COLO829 (cell line): ENCODE measurements around the gene INSIG1.

Experiments used
- DNase-seq: peaks from one replicate; pipeline ENCODE4 v3.0.0; 2012; ENCODE audit warnings: low spot score

INSIG1 gene

GRCh38 chr7:155266440-155266839 is 31.2 kb upstream of the INSIG1 start:
- no peak for DNase-seq

DNA sequence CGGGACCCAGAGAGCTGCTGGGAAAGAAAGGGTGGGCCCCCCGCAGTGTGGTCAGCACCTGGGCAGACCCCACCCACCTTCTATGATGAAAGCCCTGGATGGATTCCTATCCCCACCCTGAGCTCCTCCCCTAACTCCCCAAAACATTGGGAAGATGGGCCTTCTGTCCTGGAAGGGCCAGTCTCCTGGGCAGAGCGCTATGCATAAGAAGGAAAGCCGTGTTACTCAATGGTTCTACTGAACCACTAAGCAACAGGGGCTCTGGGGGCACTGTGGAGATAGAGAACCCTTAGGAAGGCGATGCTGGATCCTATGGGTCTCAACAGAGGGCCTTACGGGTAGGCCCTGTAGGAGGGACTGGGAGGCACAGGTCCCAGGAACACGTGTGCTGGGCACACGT is 30.7 kb upstream of the INSIG1 start:
- DNase-seq: no peak

GRCh38 chr7:155267436-155267835 is 30.2 kb upstream of the INSIG1 start:
- no peak for DNase-seq

DNA sequence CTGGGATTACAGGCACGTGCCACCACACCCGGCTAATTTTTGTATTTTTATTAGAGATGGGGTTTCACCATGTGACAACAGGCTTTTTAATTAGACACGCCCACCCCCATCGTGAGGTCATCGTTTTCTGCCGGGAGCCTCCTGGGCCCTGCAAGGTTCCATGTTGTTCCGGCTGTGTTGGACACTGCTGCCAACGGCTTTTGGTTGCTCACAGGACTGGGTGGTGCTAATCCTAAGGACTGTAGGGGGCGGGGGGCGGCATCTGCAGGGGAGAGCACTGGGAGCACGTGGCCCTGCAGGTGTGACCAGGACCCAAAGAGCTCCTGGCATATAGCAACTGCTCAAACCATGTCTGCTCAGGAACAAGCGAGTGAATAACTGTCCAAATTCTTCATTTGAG is 29.5 kb upstream of the INSIG1 start:
- no peak for DNase-seq

- DNase-seq: no peak
Observed at GRCh38 chr7:155268921-155269650, 28.6 kb upstream of the INSIG1 start.

DNA sequence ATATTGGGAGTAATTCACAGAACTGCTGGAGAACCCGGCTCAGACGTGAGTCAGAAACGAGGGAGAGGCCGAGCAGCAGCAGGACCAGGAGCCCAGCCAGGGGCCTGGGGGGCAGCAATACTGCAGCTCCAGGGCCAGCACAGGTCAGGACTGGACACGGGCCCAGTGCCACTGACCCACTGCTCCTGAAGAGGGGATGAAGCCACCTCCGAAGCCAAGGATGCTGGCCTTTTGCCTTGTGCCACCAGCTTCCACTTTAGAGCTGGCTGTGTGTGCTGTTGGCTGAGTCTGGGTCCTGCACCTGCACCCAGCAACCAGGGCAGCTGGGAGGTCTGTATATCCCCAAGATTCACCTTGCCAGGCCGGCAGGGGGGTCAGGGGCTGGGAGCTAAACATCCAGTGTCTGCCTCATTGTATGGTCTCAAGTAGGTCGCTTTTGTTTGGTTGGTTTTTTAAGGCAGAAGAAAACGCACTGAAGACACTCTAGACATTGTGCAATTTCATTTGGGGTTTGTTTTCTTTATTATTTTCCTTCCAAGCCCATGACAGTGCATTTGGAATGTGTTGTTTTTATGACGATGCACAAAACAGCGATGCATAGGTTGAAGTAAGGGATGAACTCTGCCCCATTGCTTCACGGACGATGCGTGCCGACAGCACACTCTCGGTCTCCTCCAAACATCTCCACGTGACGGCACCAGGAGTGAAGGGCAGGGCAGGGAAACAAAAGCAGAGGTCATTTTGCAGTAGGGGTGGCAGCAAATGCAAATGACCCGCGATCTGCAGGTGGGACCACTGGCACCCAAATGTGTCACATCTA is 27.7 kb upstream of the INSIG1 start:
- DNase-seq: no peak

DNA sequence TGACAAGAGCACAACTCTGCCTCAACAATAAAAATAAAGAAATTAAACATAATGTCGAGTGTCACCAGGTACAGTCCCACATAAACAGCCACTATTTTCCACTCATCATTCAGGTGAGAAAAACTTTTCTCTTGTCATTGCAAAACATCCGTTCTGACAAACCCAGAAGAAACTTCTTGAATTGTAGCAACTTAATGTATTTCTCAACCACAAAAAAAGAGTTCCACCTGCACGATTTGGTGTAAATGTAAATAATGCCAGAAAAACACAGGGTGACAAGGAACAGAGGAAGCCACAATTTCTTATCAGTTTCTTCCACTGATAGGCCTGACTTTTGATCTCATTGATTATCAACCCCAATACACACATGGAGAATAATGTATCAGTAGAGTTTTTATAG is 26.8 kb upstream of the INSIG1 start:
- no peak for DNase-seq

DNA sequence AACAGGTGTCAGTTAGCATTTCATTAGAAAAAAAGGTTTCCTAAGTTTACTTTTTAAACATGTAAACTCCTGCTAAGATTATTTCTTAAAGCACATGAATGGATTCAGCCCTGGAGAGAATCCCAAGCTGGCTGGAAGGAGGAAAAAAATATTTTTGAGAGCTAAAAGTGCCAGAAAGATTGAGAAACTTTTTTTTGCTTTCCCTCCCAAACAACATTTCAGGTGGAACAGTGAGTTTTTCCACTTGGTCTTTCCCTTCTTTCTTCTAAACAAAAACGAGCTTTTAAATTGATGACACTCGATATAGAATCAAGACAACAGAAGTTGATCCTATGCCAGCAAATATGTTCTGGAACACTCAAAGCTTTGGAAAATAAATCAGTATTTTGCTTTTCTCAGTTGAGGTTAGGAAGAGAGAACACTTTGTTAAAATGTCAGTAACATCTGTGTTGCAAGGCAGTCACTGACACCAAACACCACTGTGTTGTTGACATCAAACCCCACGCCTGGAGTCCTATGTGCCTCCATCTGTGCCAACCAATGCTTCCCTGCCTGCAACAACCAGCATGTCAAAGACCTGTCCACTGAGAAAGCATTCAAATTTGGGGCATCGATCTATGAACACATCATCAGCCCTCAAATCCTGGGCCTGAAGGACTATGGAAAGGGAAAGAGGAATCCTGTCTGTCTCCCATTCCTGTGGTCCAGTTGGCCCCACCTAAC is 22.9 kb upstream of the INSIG1 start:
- no peak for DNase-seq

- DNase-seq: no peak
Observed at GRCh38 chr7:155276042-155276799, 21.5 kb upstream of the INSIG1 start.

- DNase-seq: no peak
Observed at GRCh38 chr7:155276800-155277375, 20.8 kb upstream of the INSIG1 start.

DNA sequence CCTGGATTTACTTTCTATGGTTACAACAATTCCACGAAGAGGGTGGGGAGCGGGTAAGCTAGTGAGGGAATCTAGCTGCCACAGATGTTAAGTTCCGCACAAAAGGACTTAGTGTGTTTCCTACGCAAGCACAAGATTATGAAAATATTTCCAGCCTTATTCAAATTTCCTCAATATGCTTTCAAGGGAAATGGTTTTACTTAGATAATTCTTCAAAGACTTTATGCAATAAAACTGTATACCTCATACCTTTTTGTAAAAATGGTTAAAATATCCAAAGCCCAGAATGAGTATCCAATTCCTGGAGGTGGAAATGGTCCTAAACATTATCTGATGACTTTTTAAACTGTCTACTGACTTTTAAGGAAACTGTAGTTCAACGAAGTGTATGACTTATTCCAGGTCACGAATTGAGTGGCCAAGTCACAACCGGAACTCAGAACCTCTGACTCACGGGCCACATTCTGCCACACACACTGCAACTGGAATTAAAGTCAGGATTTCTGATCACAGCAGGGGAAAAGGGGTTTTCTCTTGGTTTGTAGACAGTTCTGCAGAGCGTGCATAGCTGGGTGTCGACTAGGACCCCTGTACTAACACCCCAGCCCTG is 20.2 kb upstream of the INSIG1 start:
- DNase-seq: no peak

DNA sequence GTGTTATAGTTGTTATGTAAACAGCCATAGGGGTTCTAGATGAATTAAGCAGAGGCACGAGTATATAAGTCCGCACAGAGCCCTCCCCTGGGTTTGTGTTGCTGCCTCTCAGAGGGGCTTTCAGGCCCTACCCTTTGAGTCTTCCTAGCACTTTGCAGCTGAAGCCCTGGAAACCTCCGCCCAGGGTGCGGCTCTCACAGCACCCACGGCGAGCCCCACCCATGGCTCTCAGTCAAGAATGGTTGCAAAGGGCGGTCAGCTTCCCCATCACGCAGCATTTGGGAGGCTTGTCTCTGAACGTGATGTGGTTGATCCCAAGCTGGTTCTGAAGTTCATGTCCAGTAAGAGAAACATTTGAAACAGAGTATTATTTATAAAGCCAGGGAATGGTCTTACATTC is 18.8 kb upstream of the INSIG1 start:
- no peak for DNase-seq

DNA sequence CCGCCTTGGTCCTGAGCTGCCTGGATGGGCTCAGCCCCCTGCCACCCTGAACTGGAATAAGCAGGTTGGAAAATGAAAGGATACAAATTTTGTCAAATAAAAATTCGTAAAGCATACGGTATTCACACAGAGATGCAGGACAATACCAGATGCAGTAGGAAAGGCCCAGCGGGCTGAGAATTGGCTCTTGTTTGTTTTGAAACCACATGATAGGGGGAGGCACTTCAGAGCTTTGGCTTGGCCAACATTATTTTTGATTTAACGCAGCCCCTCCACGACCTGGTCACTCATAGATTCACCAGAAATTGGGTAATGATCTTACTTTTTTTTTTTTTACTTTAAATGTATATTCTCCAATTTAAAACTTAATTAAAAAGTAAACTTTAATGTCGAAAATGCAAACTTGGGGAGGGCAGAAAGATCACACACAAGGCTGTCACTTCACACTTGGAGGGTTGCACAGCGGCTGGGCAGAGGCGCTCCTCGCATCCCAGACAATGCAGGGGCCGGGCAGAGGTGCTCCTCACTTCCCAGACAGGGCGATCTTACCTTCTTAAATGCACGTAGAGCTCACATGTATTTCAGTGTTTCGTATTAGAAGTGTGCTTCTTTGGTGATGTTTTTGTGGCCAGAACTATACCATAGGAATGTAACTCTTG is 17.8 kb upstream of the INSIG1 start:
- DNase-seq: no peak

GRCh38 chr7:155280446-155281397 is 17.0 kb upstream of the INSIG1 start:
- no peak for DNase-seq

DNA sequence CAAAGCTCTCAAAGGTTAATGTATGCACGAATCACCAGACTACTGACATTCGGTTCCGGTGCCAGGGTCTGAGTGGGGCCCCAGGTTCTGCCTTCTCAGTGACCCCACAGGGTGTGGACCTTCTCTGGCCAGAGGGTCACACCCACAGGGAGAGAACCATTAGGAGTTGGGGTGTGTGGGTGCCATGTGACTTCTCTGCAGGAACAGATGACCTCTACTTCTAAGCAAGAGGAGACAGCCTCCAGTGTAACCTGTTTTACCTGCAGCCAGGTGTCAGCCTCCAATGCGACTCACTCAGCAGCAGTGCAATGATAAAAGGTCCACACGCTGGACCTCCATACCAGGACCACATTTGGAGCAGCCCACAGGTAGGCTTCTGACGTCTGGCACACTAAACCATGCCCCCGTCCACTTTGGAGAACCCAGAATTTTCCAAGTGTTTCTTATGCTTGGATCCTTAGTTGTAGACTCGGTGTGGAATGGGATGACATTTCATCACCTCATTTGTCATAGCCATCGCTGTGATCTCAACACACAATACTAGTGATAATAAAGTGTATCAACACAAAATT is 16.2 kb upstream of the INSIG1 start:
- no peak for DNase-seq

- DNase-seq: peak; percentile 57
Observed at GRCh38 chr7:155282671-155283070, 15.0 kb upstream of the INSIG1 start.

GRCh38 chr7:155283565-155284194 is 14.0 kb upstream of the INSIG1 start:
- DNase-seq: no peak

DNA sequence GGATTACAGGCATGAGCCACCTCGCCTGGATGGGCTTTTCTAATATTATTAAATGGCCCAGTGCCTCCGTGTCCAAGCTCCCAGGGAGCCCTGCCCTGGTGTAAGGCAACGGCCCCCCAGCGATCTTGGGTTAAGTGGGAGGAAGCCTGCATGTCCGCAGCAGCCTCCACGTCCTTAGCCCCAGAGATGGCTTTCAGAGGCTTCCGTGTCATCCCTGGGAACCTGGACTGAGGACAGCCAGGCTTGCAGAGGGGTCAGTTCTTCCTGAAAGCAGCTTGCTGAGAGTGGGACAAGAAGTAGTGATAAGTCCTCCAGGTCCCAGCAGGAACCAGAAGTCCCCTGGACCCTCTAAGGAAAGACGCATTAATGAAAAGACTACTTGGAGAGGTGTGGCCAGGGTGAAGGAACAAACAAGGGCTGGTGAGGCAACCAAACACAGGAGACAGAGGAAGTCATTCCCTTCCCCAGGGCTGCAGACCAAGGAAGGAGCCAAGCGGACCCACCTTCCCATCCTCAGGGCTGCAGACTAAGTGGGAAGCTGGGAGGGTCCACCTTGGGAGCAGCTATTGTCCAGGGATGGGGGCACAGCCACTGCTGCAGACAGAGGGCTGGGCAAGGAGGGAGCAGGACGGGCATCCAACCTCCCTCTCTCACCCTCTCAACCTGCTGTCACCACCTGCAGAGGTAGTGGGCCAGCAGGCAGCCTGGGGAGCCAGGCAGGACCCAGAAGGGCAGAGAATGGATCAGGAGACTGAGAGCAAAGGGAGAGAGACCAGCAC is 13.0 kb upstream of the INSIG1 start:
- DNase-seq: no peak
